ENCODE results near the gene POLH. TPM values are rescaled to one million over a fixed set of nuclear protein-coding genes. Genes with fewer than 3 reads are reported as not detected.

The POLH gene
- total and polyA plus RNA-seq, 10 of the 15 experiments (the other 5 are each of a cell fraction or from before 2014, with no cell fraction given), result 5.5 to 33.6 (median 18.6) TPM

DNA sequence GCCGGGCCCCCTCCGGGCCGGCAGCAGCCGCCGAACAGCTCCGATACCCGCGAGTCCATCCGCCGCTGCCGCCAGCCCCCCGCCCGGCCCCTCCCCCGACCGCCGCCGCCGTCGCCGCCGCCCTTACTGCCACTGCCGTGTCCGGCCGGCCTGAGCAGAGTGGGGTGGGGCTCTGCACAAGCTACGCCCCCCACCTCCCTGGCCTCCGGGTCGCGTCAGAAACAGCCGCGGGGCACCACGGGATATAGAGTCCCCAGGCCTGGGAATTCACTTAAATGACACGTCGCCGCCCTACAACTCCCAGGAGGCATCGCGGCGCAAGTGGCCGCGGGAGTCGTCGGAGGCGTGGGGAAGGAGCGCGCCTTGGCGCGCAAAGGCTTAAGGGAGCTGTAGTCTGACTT lies 53.1 kb downstream of the POLH start, which contains the start of gene GTPBP2 (continued):
- TF ChIP-seq, protein P1, sequence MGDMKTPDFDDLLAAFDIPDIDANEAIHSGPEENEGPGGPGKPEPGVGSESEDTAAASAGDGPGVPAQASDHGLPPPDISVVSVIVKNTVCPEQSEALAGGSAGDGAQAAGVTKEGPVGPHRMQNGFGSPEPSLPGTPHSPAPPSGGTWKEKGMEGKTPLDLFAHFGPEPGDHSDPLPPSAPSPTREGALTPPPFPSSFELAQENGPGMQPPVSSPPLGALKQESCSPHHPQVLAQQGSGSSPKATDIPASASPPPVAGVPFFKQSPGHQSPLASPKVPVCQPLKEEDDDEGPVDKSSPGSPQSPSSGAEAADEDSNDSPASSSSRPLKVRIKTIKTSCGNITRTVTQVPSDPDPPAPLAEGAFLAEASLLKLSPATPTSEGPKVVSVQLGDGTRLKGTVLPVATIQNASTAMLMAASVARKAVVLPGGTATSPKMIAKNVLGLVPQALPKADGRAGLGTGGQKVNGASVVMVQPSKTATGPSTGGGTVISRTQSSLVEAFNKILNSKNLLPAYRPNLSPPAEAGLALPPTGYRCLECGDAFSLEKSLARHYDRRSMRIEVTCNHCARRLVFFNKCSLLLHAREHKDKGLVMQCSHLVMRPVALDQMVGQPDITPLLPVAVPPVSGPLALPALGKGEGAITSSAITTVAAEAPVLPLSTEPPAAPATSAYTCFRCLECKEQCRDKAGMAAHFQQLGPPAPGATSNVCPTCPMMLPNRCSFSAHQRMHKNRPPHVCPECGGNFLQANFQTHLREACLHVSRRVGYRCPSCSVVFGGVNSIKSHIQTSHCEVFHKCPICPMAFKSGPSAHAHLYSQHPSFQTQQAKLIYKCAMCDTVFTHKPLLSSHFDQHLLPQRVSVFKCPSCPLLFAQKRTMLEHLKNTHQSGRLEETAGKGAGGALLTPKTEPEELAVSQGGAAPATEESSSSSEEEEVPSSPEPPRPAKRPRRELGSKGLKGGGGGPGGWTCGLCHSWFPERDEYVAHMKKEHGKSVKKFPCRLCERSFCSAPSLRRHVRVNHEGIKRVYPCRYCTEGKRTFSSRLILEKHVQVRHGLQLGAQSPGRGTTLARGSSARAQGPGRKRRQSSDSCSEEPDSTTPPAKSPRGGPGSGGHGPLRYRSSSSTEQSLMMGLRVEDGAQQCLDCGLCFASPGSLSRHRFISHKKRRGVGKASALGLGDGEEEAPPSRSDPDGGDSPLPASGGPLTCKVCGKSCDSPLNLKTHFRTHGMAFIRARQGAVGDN (IDR thresholded peaks at IDR 0.05), result no peak
- TF ChIP-seq CREB1 (IDR thresholded peaks at IDR 0.05; ENCODE audit: low read depth), result peak; percentile 97
- peak; percentile 98 for TF ChIP-seq HCFC1 (IDR thresholded peaks at IDR 0.05; ENCODE audit: low read length)
- TF ChIP-seq, protein P2, sequence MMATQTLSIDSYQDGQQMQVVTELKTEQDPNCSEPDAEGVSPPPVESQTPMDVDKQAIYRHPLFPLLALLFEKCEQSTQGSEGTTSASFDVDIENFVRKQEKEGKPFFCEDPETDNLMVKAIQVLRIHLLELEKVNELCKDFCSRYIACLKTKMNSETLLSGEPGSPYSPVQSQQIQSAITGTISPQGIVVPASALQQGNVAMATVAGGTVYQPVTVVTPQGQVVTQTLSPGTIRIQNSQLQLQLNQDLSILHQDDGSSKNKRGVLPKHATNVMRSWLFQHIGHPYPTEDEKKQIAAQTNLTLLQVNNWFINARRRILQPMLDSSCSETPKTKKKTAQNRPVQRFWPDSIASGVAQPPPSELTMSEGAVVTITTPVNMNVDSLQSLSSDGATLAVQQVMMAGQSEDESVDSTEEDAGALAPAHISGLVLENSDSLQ (IDR thresholded peaks at IDR 0.05), result peak; percentile 61
- peak; percentile 51 for TF ChIP-seq RELA (IDR thresholded peaks at IDR 0.05; ENCODE audit: borderline replicate concordance, partially characterized antibody)
- TF ChIP-seq SP1 (IDR thresholded peaks at IDR 0.05; ENCODE audit: low read depth, low read length), result peak; percentile 68
- peak; percentile 98 for TF ChIP-seq SIX5 (IDR thresholded peaks at IDR 0.05; ENCODE audit: low read depth, low read length, severe bottlenecking)
- TF ChIP-seq RFX5 (IDR thresholded peaks at IDR 0.05; ENCODE audit: low read depth, low read length), result no peak
- TF ChIP-seq TCF12 (IDR thresholded peaks at IDR 0.05; ENCODE audit: low read depth, low read length), result 0 out of 2 replicates have a peak, but pooled peaks have one; percentile 6
- TF ChIP-seq MYC (IDR thresholded peaks at IDR 0.05; ENCODE audit: insufficient read depth, insufficient read length, insufficient replicate concordance, low read length, severe bottlenecking), result no peak
- no peak for TF ChIP-seq NR2F1 (conservative IDR thresholded peaks at IDR 0.05)
